GM12891 (cell line): ENCODE data around the gene CDH13.

Source experiments
- PAX5 ChIP-seq: IDR thresholded peaks from 2 replicates; pipeline ENCODE4 v1.6.1; 2011; ENCODE audit warnings: low read length, moderate library complexity, mild to moderate bottlenecking; ENCODE audit not compliant: insufficient read depth, severe bottlenecking
- POLR2A ChIP-seq: IDR thresholded peaks from 2 replicates; pipeline ENCODE4 v1.6.1; 2011; ENCODE audit warnings: low read depth, low read length, control low read depth
- POLR2AphosphoS5 ChIP-seq: IDR thresholded peaks from 2 replicates; pipeline ENCODE4 v1.6.1; 2011; ENCODE audit warnings: low read depth, low read length, control low read depth
- POU2F2 ChIP-seq: IDR thresholded peaks from 2 replicates; pipeline ENCODE4 v1.6.1; 2011; ENCODE audit warnings: low read depth, mild to moderate bottlenecking, control low read depth, low read length, moderate library complexity
- SPI1 ChIP-seq: IDR thresholded peaks from 2 replicates; pipeline ENCODE4 v1.6.1; 2011; ENCODE audit warnings: low read depth, low read length, control low read depth
- TAF1 ChIP-seq: IDR thresholded peaks from 2 replicates; pipeline ENCODE4 v1.6.1; 2011; ENCODE audit warnings: low read depth, low read length, control low read depth

DNA sequence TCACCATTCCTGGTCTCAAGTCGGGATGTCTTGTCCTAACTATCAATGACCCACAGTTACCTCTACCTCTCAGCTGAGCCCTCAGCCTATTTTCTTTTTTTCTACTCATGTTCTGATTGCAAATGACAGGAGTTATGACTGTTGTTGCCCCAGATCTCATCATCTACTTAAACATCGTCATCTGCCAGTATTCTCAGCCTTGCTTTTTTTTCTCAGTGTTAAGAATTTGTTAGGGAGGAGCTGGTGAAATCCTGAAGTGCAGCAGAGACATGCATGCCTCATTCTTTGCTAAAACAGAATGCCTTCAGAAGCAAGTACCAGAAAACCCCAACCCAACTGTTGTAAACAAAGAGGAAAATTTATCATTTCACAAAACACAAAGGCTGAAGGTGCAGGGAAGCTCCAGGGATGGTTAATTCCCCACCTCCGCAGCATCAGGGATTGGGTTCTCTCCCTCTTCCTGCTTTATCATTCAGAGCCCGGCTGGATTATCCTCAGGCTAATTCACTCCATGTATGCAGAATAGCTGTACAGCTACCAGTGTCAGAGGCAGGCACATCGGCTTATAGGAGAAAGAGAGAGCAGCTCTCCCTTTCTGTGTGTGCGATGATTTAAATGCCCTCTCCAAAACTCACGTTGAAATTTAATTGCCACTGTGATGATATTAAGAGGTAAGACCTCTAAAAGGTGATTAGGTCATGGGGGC lies 640.2 kb downstream of the CDH13 start:
- TF ChIP-seq POLR2A (no peak), TAF1 (no peak), POLR2AphosphoS5 (no peak), POU2F2 (no peak), PAX5 (no peak), SPI1 (no peak)
